CD4-positive, alpha-beta T cell treated with Interleukin-17A for 4 hours (primary cell): ENCODE results near the gene DIP2A.
A peak's percentile ranks its signal among the peaks of the same experiment; 100 is the strongest.

Experiments used
- DNase-seq: peaks from one replicate; pipeline ENCODE4 v3.0.0-alpha.2; 2020; ENCODE audit warnings: mixed read lengths

DIP2A gene

DNA sequence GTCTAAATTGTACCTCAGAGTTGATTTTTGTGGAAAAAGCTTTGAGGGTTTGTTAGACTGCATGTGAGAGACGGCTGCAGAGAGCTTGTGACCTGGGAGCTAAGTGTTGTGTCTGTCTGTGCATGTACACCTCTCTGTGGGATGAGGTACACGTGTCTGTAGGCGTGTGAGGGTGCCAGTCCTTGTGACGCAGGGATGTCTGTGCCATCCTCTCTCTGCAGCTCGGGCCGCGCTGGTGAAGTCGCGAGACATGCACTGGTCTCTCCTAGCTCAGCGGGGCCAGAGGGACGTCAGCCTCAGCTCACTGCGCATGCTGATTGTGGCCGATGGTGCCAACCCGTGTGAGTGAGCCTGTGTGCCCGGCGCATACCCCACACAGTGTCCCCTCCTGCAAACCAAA is 79.6 kb downstream of the DIP2A start:
- no peak for DNase-seq

DNA sequence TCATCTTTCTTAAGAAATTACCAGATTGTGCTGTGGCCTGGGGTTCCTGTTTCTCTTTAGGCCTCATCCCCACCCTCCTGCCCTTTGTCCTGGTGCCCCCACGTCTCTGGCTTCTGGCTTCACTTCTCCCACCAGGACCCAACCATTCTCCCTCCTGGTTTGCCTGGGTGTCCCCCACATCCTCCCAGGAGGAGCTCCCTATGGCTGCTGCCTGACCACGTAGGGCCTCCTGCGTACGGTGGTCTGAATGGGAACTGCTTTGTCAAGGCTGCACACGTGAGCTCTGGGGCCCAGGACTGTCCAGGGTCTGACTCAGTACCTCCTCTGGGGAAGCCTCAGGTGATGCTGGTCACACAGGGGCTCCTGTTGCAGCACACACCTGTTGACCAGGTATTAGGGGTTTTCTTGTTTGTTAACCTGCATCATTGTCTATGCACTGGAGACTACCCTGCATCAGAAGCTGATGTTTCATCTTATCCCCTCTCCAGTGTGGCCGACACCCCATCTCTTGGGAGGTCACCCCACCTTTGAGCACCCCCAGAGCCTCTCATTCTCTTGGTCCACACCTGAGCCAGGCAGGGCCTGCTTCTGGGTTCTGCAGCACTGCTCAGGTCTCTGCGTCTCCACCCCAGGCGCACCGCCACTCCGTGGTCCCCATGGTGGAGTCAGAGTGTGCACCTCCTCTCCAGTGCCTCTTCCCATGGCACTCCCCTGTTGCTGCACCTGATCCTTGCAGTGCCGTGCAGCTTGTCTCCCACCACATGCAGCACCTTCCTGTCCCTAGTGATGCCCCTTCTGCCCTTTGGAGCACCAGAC is 80.4 kb downstream of the DIP2A start:
- DNase-seq, result no peak

DNA sequence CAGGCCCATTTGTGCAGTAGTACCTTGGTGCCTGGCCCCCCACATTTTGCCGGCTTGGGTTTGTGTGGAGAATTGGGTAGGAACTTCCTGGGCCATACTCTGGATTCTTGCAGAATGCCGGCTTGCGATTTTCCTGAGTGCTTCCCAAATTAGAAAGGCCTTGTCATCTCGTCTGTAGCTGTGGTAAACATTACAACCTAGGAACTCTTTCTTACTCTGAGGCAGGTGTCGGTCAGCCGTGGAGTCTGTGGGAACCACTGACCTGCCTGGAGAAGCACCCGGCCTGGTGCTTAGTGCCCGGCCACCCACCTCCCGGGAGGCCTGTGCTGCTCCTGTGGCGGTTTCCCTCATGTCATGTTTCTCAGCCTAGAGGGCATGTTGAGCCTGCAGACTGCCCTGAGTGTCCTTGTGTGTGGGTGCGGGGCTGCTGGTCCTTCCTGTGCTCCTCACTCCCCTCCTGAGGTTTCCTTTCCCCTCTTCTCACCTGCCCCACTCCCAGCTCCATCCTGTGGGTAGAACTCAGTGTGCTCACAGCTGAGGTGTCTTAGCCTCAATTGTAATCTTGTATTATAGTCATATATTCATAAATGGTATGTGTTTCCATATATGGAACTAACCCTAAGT is 81.5 kb downstream of the DIP2A start:
- DNase-seq, result peak; percentile 61

GRCh38 chr21:46542588-46543124 is 84.0 kb downstream of the DIP2A start:
- no peak for DNase-seq

- DNase-seq, result no peak
Measured at GRCh38 chr21:46543306-46543705, 84.6 kb downstream of the DIP2A start.

GRCh38 chr21:46544003-46544402 is 85.3 kb downstream of the DIP2A start:
- DNase-seq, result no peak

DNA sequence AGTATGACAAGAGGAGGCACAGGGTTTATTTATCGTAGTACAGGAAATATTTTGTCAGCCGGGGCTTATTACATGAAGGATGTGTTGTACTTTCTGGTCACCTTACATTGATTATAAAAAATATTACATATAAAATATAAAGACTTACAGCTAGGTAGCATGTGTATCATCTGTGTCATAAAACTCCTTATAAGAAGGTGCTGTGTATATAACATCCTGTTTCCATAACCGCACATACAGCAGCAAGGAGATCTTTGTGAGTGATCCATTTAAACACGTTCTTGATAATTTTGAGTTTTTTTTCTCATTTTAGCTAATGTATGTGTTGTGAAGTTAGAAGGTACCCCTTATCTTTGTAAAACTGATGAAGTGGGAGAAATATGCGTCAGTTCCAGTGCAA is 86.1 kb downstream of the DIP2A start:
- no peak for DNase-seq

- no peak for DNase-seq
Measured at GRCh38 chr21:46545363-46545762, 86.7 kb downstream of the DIP2A start.

DNA sequence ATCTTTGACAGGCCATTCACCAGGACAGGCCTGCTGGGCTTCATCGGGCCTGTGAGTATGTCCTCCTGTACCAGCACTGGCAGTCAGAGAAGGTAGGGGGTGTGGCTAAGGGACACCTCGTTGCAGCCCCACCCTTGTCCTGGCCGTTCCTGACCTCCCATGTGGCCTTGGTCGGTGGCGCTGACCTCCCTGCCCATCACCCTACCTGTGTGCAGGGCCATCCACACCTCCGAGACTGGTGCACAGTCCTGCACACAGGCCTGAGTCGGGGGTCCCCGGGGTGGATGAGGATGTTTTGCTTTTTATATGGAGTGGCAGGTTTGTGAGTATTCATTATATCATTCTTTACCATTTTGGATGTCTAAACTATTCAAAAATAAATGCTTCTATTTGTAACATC is 87.2 kb downstream of the DIP2A start:
- DNase-seq, result no peak

DNA sequence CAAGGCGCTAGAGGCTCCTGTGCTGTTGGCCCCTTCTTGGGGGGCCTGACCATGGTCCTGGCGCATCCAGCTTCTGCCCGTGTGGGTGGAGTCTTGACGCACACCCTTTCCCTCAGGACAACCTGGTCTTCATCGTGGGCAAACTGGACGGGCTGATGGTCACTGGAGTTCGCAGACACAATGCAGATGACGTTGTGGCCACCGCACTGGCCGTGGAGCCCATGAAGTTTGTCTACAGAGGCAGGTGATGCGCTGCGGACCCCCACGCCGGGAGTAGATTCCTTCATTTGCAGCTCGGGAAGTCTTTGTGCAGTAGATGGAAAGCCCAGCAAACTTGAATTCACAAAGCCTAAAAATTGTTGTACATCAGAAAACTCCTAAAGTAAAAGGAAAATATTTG is 88.1 kb downstream of the DIP2A start:
- DNase-seq, result no peak

- no peak for DNase-seq
Measured at GRCh38 chr21:46549650-46550049, 91.0 kb downstream of the DIP2A start.

DNA sequence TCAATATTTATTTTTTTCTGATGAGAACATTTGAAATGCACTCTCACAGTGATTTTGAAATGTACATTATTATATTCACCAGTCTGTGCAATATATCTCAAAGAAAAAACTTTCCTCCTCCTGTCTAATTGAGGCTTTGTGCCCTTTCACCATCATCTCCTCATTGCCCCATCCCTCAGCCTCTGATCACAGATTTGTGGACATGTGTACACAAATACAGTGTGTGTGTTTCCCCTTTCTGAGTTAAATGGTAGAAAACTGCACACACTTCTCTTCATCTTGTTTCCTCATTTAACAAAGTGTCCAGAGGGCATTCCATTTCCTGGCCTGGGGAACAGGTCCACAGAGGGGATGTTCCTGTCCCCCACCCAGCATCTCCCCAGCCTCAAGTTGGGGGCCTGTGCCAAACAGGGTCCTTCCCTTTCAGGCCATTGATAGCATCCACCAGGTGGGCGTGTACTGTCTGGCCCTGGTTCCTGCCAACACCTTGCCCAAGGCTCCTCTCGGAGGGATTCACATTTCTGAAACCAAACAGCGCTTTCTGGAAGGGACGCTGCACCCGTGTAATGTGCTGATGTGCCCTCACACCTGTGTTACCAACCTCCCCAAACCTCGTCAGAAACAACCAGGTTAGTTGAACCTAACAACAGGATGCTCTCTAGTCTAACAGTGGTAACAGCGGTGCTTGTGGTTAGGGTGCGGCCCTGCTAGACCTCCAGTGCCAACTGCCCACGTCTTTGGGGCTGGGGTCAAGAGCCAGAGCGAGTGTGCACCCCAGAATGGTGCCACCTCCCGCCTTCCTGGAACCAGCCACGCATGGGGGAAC is 91.6 kb downstream of the DIP2A start:
- peak; percentile 78 for DNase-seq

DNA sequence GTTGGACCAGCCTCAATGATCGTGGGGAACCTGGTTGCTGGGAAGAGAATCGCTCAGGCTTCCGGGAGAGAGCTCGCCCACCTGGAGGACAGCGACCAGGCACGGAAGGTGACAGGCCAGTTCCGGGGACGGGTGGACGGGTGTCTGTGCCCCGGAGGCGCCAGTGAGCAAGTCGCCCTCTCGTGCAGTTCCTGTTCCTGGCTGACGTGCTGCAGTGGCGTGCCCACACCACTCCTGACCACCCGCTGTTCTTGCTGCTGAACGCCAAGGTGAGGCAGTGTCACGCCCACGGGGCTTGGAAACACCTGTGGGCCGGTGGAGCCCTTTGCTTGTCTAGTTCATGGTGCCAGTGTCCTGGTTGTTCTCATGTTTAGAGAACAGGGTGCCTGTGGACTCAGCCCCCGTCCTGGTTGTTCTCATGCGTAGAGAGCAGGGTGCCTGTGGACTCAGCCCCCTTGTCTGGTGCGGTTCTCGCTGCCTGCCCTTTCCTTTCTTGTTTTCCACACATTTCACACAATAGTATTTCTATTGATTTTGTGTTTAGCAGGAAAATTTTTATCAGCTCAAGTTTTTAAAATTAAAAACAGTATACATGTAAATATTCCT is 93.0 kb downstream of the DIP2A start:
- DNase-seq, result peak; percentile 53

GRCh38 chr21:46552274-46552673 is 93.6 kb downstream of the DIP2A start:
- DNase-seq, result peak; percentile 55

- no peak for DNase-seq
Measured at GRCh38 chr21:46552865-46553379, 94.2 kb downstream of the DIP2A start.

DNA sequence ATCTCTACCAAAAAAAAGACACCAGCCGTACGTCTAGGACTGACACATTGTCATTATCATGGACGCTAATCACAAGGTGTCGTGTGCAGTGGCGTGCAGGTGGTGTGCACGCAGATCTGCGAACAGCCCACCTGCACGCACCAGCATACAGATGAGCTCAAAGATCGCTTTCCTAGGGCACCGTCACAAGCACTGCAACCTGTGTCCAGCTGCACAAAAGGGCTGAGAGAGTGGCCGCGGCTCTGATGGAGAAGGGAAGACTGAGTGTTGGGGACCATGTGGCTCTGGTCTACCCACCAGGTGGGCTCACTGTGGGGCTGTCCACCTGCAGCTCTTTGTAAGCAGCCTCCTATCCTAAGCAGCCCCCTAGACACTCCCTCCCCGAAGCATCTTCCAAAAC is 95.3 kb downstream of the DIP2A start:
- no peak for DNase-seq

DNA sequence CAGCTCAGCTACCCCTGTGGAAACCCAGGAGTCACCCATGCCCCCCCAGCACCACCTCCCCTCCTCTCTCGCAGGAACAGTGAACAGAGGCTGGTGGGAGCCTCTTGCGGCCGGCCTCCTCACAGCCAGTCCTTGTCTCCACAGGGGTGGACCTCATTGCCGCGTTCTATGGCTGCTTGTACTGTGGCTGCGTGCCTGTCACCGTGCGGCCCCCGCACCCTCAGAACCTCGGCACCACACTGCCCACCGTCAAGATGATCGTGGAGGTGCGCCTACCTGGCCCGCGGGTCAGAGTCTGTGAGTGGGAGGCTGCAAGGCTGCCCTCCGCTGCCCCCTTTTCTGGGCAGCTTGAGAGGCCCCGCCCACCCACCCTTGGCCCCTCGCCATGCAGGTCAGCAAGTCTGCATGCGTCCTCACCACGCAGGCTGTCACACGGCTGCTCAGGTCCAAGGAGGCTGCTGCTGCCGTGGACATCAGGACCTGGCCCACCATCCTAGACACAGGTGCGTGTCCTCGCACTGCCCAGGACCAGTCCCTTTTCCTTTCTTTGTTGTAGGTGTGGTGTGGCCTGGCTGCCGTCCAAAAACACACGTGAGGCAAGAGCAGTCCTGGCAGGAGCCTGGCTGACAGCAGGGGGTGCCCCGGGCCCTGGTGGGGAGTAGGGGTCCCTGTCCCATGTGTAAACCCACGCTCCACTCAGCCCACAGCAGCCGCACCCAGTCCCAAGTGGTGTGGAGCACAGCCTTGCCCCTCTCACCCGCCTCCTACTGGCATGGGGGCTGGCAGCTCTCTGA is 95.9 kb downstream of the DIP2A start:
- no peak for DNase-seq

- no peak for DNase-seq
Measured at GRCh38 chr21:46555225-46555617, 96.5 kb downstream of the DIP2A start.

- DNase-seq, result no peak
Measured at GRCh38 chr21:46555678-46556077, 97.0 kb downstream of the DIP2A start.

- DNase-seq, result no peak
Measured at GRCh38 chr21:46556802-46557201, 98.1 kb downstream of the DIP2A start.

DNA sequence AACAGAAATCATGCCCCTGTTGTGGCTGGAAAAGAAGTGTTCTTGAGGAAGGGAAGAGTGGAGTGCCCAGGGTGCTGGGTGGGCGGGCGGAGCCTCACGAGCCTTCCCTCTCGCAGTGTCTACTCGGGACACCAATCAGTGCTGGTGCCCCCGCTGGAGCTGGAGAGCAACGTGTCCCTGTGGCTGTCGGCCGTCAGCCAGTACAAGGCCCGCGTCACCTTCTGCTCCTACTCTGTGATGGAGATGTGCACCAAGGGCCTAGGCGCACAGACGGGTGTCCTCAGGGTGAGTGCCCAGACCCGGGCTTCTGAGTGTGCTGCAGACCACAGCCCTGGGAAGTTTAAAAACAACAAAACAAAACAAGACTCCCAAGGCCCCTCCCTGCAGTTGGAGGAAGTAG is 98.8 kb downstream of the DIP2A start:
- DNase-seq, result no peak

GRCh38 chr21:46557919-46558392 is 99.3 kb downstream of the DIP2A start:
- no peak for DNase-seq
